Endothelial cell of umbilical vein (primary cell): ENCODE data around the gene GJB4. TPM values are rescaled to one million over a fixed set of nuclear protein-coding genes. Genes with fewer than 3 reads are reported as not detected.

Source experiments
- BruUV-seq: library from RNA; stranded (reverse); fragments of 400-500 nt; replicated peaks from 2 replicates; lab custom pipeline; 2021; lab: Mats Ljungman, UMichigan
- CTCF ChIA-PET: fragments of 300-600, 350-600 bp; sonication (Branson Sonifier 250); formaldehyde crosslinking; loops from one replicate; lab custom pipeline; 2021; ENCODE audit warnings: antibody characterized with exemption, inconsistent platforms; lab: Charles Lee
- POLR2A ChIA-PET: fragments of 300-600, 350-600 bp; sonication (Branson Sonifier 250); formaldehyde crosslinking; loops from one replicate; lab custom pipeline; 2021; ENCODE audit warnings: antibody characterized with exemption, inconsistent platforms; lab: Charles Lee
- DNase-seq: peaks from one replicate; pipeline ENCODE4 v3.0.0-alpha.2; 2011; ENCODE audit warnings: low read depth, low spot score
- FAIRE-seq: peaks from 2 replicates; lab custom pipeline; 2011; peaks lifted over from hg19 to GRCh38; lab: Jason Lieb, UNC
- H2AFZ ChIP-seq: 2 replicates; pipeline ENCODE4 v1.6.0; 2012; ENCODE audit warnings: low read depth, low read length, control low read depth, inconsistent platforms
- H3K27ac ChIP-seq: 2 replicates; pipeline ENCODE4 v1.5.1; 2011; ENCODE audit warnings: low read depth, mild to moderate bottlenecking, control low read depth, low read length, moderate library complexity; ENCODE audit not compliant: insufficient read depth
- H3K27me3 ChIP-seq, 2 experiments: 2 replicates each; pipeline versions ENCODE4 v1.6.0 to v1.6.1; 2011; ENCODE audit warnings: low read length in 2 of 2, mixed read lengths in 1 of 2; ENCODE audit not compliant: control insufficient read depth in 2 of 2, insufficient read depth in 2 of 2
- H3K36me3 ChIP-seq, 2 experiments: 2 replicates in 1 of 2; 3 replicates in 1 of 2; pipeline ENCODE4 v1.5.1; 2011; ENCODE audit warnings: low read length in 2 of 2, mild to moderate bottlenecking in 1 of 2, moderate library complexity in 1 of 2; ENCODE audit not compliant: control insufficient read depth in 2 of 2, insufficient read depth in 2 of 2; ENCODE audit errors: extremely low read depth in 1 of 2
- H3K4me1 ChIP-seq: 3 replicates; pipeline ENCODE4 v1.5.1; 2011; ENCODE audit warnings: mild to moderate bottlenecking, low read length; ENCODE audit not compliant: control insufficient read depth, insufficient read depth; ENCODE audit errors: extremely low read depth
- H3K4me2 ChIP-seq: 2 replicates; pipeline ENCODE4 v1.6.1; 2011; ENCODE audit warnings: low read length, control low read depth, mixed read lengths; ENCODE audit not compliant: insufficient read depth
- H3K4me3 ChIP-seq, 3 experiments: fragments of 200-600 bp in 1 of 3; sonication (generic), shearing (Covaris generic) in 1 of 3; replicated peaks in 1 of 3; 2 replicates each; pipeline ENCODE4 v1.5.1; 2011 to 2016; ENCODE audit warnings: control low read depth in 3 of 3, low read length in 3 of 3, mild to moderate bottlenecking in 2 of 3, inconsistent platforms in 1 of 3, low read depth in 1 of 3, moderate library complexity in 1 of 3; ENCODE audit not compliant: insufficient read depth in 1 of 3
- H3K79me2 ChIP-seq: 2 replicates; pipeline ENCODE4 v1.6.0; 2012; ENCODE audit warnings: low read length, inconsistent platforms; ENCODE audit not compliant: control insufficient read depth, insufficient read depth
- H3K9ac ChIP-seq: replicated peaks from 2 replicates; pipeline ENCODE3; 2011; ENCODE audit warnings: low read length, control low read depth; ENCODE audit not compliant: insufficient read depth; ENCODE audit errors: extremely low read depth
- H3K9me1 ChIP-seq: replicated peaks from 3 replicates; pipeline ENCODE4 v1.6.0; 2011; ENCODE audit warnings: mild to moderate bottlenecking, low read length; ENCODE audit not compliant: control insufficient read depth, insufficient read depth; ENCODE audit errors: extremely low read depth
- H3K9me3 ChIP-seq: replicated peaks from 2 replicates; pipeline ENCODE4 v1.5.1; 2012; ENCODE audit warnings: low read length, inconsistent platforms; ENCODE audit not compliant: control insufficient read depth, insufficient read depth
- H4K20me1 ChIP-seq: replicated peaks from 2 replicates; pipeline ENCODE3; 2011; ENCODE audit warnings: mild to moderate bottlenecking, low read length; ENCODE audit not compliant: control insufficient read depth, insufficient read depth; ENCODE audit errors: extremely low read depth
- CTCF ChIP-seq, 2 donors: IDR thresholded peaks; 1 replicate in 1 of 2; 2 replicates in 1 of 2; pipeline ENCODE4 v1.5.1; 2011; ENCODE audit warnings: low read length in 2 of 2, mild to moderate bottlenecking in 2 of 2, moderate library complexity in 2 of 2, control low read depth in 1 of 2, inconsistent platforms in 1 of 2, low read depth in 1 of 2; ENCODE audit not compliant: insufficient read depth in 1 of 2; ENCODE audit errors: extremely low read depth in 1 of 2
- EZH2 ChIP-seq: IDR thresholded peaks from 2 replicates; pipeline ENCODE4 v1.6.1; 2012; ENCODE audit warnings: borderline replicate concordance, low read depth, mild to moderate bottlenecking, moderate library complexity, low read length, inconsistent platforms; ENCODE audit not compliant: severe bottlenecking
- FOS ChIP-seq: IDR thresholded peaks from 2 replicates; pipeline ENCODE4 v1.6.1; 2011; ENCODE audit warnings: mild to moderate bottlenecking, low read length, moderate library complexity, borderline replicate concordance; ENCODE audit not compliant: insufficient read depth
- GATA2 ChIP-seq: IDR thresholded peaks from 2 replicates; pipeline ENCODE4 v1.7.0; 2011; ENCODE audit warnings: low read depth, mild to moderate bottlenecking, moderate library complexity, mixed read lengths, low read length; ENCODE audit not compliant: insufficient read length, insufficient read depth
- JUN ChIP-seq: IDR thresholded peaks from 2 replicates; pipeline ENCODE4 v1.6.1; 2011; ENCODE audit warnings: borderline replicate concordance, low read depth; ENCODE audit not compliant: insufficient read length, insufficient read depth
- MAX ChIP-seq: IDR thresholded peaks from 2 replicates; pipeline ENCODE4 v1.6.1; 2011; ENCODE audit not compliant: insufficient read depth, insufficient read length
- MYC ChIP-seq: IDR thresholded peaks from one replicate; pipeline ENCODE4 v1.6.1; 2011; ENCODE audit warnings: mild to moderate bottlenecking, low read depth, low read length
- POLR2A ChIP-seq: IDR thresholded peaks from 2 replicates; pipeline ENCODE4 v1.6.1; 2012; ENCODE audit warnings: low read depth, mild to moderate bottlenecking, control low read depth, low read length
- POLR2AphosphoS5 ChIP-seq: IDR thresholded peaks from 2 replicates; pipeline ENCODE4 v1.6.1; 2012; ENCODE audit warnings: low read depth, mild to moderate bottlenecking, control low read depth, low read length, moderate library complexity; ENCODE audit not compliant: insufficient read depth
- dilution Hi-C: fragments of 300-500 bp; cut with MboI; formaldehyde crosslinking; loops from one replicate; pipeline ENCODE4 v1.15.0; 2019; ENCODE audit warnings: low sequenced_read_pairs; ENCODE audit not compliant: extremely low pct_ligation_motif_present
- intact Hi-C: fragments of 100-400 bp; cut with micrococcal nuclease; formaldehyde crosslinking; loops from one replicate; pipeline ENCODE4 v1.10.0; 2022
- polyA plus RNA-seq, 4 experiments: library from polyadenylated mRNA; depleted of rRNA in 3 of 4; stranded (reverse) in 3 of 4; unstranded in 1 of 4; fragments of >200 nt; gene quantifications; 2 replicates each; pipeline versions ENCODE4 v1.2.1 to v1.2.3, GENCODE V29; 2011 to 2012; ENCODE audit warnings: missing spikeins in 1 of 4
- total RNA-seq: library from RNA; stranded (reverse); gene quantifications from 2 replicates; pipeline ENCODE4 v1.2.3, GENCODE V29; 2021

The GJB4 gene
- total and polyA plus RNA-seq, 2 donors (not counting 3 experiments of a cell fraction or from before 2014, with no cell fraction given): not detected

DNA sequence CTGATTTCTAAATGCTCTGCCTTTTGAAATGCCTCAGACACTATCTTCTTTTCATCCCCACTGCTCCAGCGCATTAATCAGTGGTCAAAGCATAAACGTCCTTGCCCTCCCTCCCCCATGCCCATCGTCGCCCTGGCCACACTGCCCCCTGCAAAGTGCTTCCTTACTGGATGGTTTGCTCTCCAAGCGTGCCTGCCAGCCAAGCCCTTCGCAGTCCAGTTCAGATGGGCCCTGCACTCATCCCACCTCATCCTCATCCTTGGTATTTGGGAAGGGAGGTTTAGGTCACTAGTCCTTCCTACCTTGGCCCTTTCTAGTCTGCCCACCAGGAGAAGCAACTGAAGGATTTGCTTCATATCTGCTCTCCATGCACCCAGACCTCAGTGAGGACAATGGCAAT is 36.4 kb downstream of the GJB4 start:
- Histone ChIP-seq H3K27ac (no peak overlapping the region), H3K4me3 (peak overlapping the region in 1 of 3 experiments; percentile 52), H3K27me3 (peaks cover 33 to 36% of the 10 kb centered on the region in 2 experiments), H3K4me2 (no peak overlapping the region), H3K4me1 (no peaks in the 10 kb centered on the region), H3K79me2 (no peaks in the 10 kb centered on the region), H3K9me3 (no peaks in the 10 kb centered on the region), H2AFZ (no peak overlapping the region), H3K9me1 (no peaks in the 10 kb centered on the region), H4K20me1 (no peaks in the 10 kb centered on the region), H3K36me3 (peaks cover 0 to 15% of the 10 kb centered on the region in 2 experiments), H3K9ac (no peak overlapping the region)
- BruUV-seq: no TSS peak
- FAIRE-seq: no peak
- TF ChIP-seq JUN (no peak), MYC (no peak)
- no peak for DNase-seq
- ChIA-PET POLR2A (no interaction called here), CTCF (no interaction called here)
- intact Hi-C loops: no loop called here
- dilution Hi-C loops: no loop called here

DNA sequence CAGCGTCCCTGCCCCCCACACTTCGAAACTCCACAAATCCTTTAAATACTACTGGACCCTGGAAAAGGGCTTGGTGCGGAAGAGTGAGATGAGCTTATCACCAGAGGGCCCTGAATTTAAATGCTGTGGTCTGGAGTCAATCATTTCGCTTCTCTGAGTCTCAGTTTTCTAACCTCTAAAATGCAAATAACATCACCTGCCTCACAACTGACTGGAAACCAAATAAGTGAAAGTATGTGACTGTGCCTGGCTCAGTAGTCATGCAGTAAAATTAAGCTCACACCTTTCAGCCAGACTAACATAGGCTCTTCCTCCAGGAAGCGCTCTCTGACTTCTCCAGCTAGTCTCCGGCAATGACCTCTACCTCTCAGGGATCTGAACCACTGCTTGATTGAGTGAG is 37.5 kb downstream of the GJB4 start:
- no peak overlapping the region for H3K4me2 ChIP-seq
- H3K36me3 ChIP-seq: peaks cover 0 to 15% of the 10 kb centered on the region in 2 experiments
- H3K9me1 ChIP-seq: no peaks in the 10 kb centered on the region
- H3K79me2 ChIP-seq: no peaks in the 10 kb centered on the region
- intact Hi-C loops: no loop called here
- BruUV-seq: no TSS peak
- ChIA-PET CTCF (interaction anchor here (0.7 to 2.2 kb wide), 3 partner anchors 55 to 62 kb away, joined by 3 to 11 read pairs (median 3); partner anchors contain the start of gene SMIM12), POLR2A (no interaction called here)
- no peak overlapping the region for H2AFZ ChIP-seq
- DNase-seq (no peak), FAIRE-seq (no peak)
- peak overlapping the region in 1 of 3 experiments; percentile 52 for H3K4me3 ChIP-seq
- no peak overlapping the region for H3K9ac ChIP-seq
- no peaks in the 10 kb centered on the region for H3K4me1 ChIP-seq
- TF ChIP-seq MAX (no peak), EZH2 (no peak), MYC (no peak), POLR2AphosphoS5 (no peak), JUN (no peak), GATA2 (no peak), POLR2A (no peak), FOS (no peak), CTCF (IDR thresholded peaks at IDR 0.05; ENCODE audit: extremely low read depth in 1 of 2, insufficient read depth in 1 of 2, low read depth in 1 of 2, low read length in 2 of 2) (no peak)
- no peaks in the 10 kb centered on the region for H4K20me1 ChIP-seq
- dilution Hi-C loops: no loop called here
- no peaks in the 10 kb centered on the region for H3K9me3 ChIP-seq
- H3K27ac ChIP-seq: no peak overlapping the region
- peaks cover 25 to 30% of the 10 kb centered on the region in 2 experiments for H3K27me3 ChIP-seq
